ENCODE results near the gene GOT2.

GRCh38 chr16:58755989-58756649 is 22.0 kb upstream of the GOT2 start:
- TF ChIP-seq POLR2A (IDR thresholded peaks at IDR 0.05; ENCODE audit: extremely low read depth, insufficient read length) (no peak), MYC (IDR thresholded peaks at IDR 0.05; ENCODE audit: low read depth, low read length) (no peak)
- TF ChIP-seq, protein P1, sequence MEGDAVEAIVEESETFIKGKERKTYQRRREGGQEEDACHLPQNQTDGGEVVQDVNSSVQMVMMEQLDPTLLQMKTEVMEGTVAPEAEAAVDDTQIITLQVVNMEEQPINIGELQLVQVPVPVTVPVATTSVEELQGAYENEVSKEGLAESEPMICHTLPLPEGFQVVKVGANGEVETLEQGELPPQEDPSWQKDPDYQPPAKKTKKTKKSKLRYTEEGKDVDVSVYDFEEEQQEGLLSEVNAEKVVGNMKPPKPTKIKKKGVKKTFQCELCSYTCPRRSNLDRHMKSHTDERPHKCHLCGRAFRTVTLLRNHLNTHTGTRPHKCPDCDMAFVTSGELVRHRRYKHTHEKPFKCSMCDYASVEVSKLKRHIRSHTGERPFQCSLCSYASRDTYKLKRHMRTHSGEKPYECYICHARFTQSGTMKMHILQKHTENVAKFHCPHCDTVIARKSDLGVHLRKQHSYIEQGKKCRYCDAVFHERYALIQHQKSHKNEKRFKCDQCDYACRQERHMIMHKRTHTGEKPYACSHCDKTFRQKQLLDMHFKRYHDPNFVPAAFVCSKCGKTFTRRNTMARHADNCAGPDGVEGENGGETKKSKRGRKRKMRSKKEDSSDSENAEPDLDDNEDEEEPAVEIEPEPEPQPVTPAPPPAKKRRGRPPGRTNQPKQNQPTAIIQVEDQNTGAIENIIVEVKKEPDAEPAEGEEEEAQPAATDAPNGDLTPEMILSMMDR (IDR thresholded peaks at IDR 0.05; ENCODE audit: low read depth, low read length): peak; percentile 85
